CD4-positive, alpha-beta T cell (primary cell): Measurements from ENCODE around the gene ULK4. TPM values are rescaled to one million over a fixed set of nuclear protein-coding genes. Genes with fewer than 3 reads are reported as not detected.

ENCODE experiments used
- ATAC-seq: fragments of 200-7000 bp; cut with Tn5 transposase; one replicate; pipeline ENCODE4 v1.10.0; 2022; ENCODE audit warnings: mild to moderate bottlenecking; ENCODE audit not compliant: poor library complexity
- CTCF ChIA-PET: fragments of 350-600 bp; sonication (Branson Sonifier 250); formaldehyde crosslinking; loops from one replicate; lab custom pipeline; 2021; ENCODE audit warnings: antibody characterized with exemption, inconsistent platforms; lab: Charles Lee
- POLR2A ChIA-PET: fragments of 350-600 bp; sonication (Branson Sonifier 250); formaldehyde crosslinking; loops from one replicate; lab custom pipeline; 2021; ENCODE audit warnings: antibody characterized with exemption, inconsistent platforms; lab: Charles Lee
- DNase-seq, 14 experiments: peaks; one replicate each; pipeline ENCODE4 v3.0.0-alpha.2; 2013 to 2020; ENCODE audit warnings: mixed read lengths in 2 of 14
- H3K27ac ChIP-seq, 2 donors: one replicate each; pipeline versions ENCODE4 v1.5.1 to v1.7.0; 2013; ENCODE audit warnings: low read length in 2 of 2, low read depth in 1 of 2, mild to moderate bottlenecking in 1 of 2
- H3K27me3 ChIP-seq, 2 experiments: 1 replicate in 1 of 2; 2 replicates in 1 of 2; pipeline versions ENCODE4 v1.6.1 to v1.7.0; 2013; ENCODE audit warnings: low read length in 2 of 2, control low read depth in 1 of 2, mild to moderate bottlenecking in 1 of 2, moderate library complexity in 1 of 2; ENCODE audit not compliant: insufficient read depth in 2 of 2, control insufficient read depth in 1 of 2
- H3K36me3 ChIP-seq: one replicate; pipeline ENCODE4 v1.6.1; 2013; ENCODE audit warnings: low read length, control low read depth; ENCODE audit not compliant: insufficient read depth
- H3K4me1 ChIP-seq: one replicate; pipeline ENCODE4 v1.6.1; 2013; ENCODE audit warnings: low read length, control low read depth; ENCODE audit not compliant: insufficient read depth
- H3K4me3 ChIP-seq: one replicate; pipeline ENCODE4 v1.5.1; 2013; ENCODE audit warnings: mild to moderate bottlenecking, low read length, moderate library complexity
- H3K9me3 ChIP-seq, 2 experiments: 1 replicate in 1 of 2; 2 replicates in 1 of 2; pipeline versions ENCODE4 v1.6.1 to v1.7.0; 2013; ENCODE audit warnings: low read length in 2 of 2, mild to moderate bottlenecking in 2 of 2, control low read depth in 1 of 2, moderate library complexity in 1 of 2; ENCODE audit not compliant: control insufficient read depth in 1 of 2, insufficient read depth in 1 of 2
- H3K27ac Mint-ChIP-seq: one replicate; pipeline ENCODE4 v1.8.0; 2020; ENCODE audit warnings: mixed read lengths
- H3K27me3 Mint-ChIP-seq: one replicate; pipeline ENCODE4 v1.8.0; 2021; ENCODE audit warnings: mixed read lengths
- H3K36me3 Mint-ChIP-seq: one replicate; pipeline ENCODE4 v1.8.0; 2021; ENCODE audit warnings: low read depth, mixed read lengths
- H3K4me1 Mint-ChIP-seq: one replicate; pipeline ENCODE4 v1.8.0; 2021; ENCODE audit warnings: low read depth, mixed read lengths
- H3K4me3 Mint-ChIP-seq: one replicate; pipeline ENCODE4 v1.8.0; 2020; ENCODE audit warnings: mild to moderate bottlenecking, mixed read lengths
- H3K9me3 Mint-ChIP-seq: one replicate; pipeline ENCODE4 v1.8.0; 2020; ENCODE audit warnings: mixed read lengths
- CTCF ChIP-seq: fragments of 200-600 bp; IDR thresholded peaks from one replicate; pipeline ENCODE4 v1.8.0; 2022; ENCODE audit warnings: antibody characterized with exemption, mild to moderate bottlenecking
- intact Hi-C, 2 experiments: fragments of 100-400 bp; cut with DNase I in 1 of 2; cut with micrococcal nuclease in 1 of 2; formaldehyde crosslinking; loops; one replicate each; pipeline versions ENCODE4 v1.15.1 to v1.9.0; 2023 to 2025; cut with DNase I, micrococcal nuclease
- total RNA-seq, 174 experiments: library from RNA in 2 of 174; stranded (reverse) in 2 of 174; gene quantifications; one replicate each; pipeline ENCODE4 v1.2.3 and lab custom pipeline; 2021 to 2026

The ULK4 gene
- total RNA-seq, 2 experiments from 2014 or later: 23.8 to 28.6 TPM

GRCh38 chr3:41411065-41411464, 550.8 kb downstream of the ULK4 start:
- no peaks in the 10 kb centered on the region for H3K27me3 Mint-ChIP-seq
- ATAC-seq (no peak), DNase-seq (no peak)
- H3K36me3 Mint-ChIP-seq: no peaks in the 10 kb centered on the region
- no peaks in the 10 kb centered on the region for H3K9me3 Mint-ChIP-seq
- H3K27me3 ChIP-seq: no peaks in the 10 kb centered on the region
- ChIA-PET CTCF (no interaction called here), POLR2A (no interaction called here)
- H3K4me1 ChIP-seq: no peaks in the 10 kb centered on the region
- no peaks in the 10 kb centered on the region for H3K9me3 ChIP-seq
- H3K27ac ChIP-seq: no peak overlapping the region
- no peak overlapping the region for H3K4me3 ChIP-seq
- no peak for TF ChIP-seq CTCF
- H3K4me3 Mint-ChIP-seq: no peak overlapping the region
- H3K27ac Mint-ChIP-seq: no peak overlapping the region
- intact Hi-C loops: no loop called here
- no peaks in the 10 kb centered on the region for H3K4me1 Mint-ChIP-seq
- no peaks in the 10 kb centered on the region for H3K36me3 ChIP-seq

- ChIA-PET POLR2A (no interaction called here), CTCF (no interaction called here)
- DNase-seq (peak in 1 of 14 experiments; percentile 40), ATAC-seq (no peak)
- H3K4me1 Mint-ChIP-seq: no peaks in the 10 kb centered on the region
- Histone ChIP-seq H3K4me1 (no peaks in the 10 kb centered on the region), H3K9me3 (no peaks in the 10 kb centered on the region), H3K27ac (no peak overlapping the region), H3K27me3 (no peaks in the 10 kb centered on the region), H3K36me3 (no peaks in the 10 kb centered on the region), H3K4me3 (no peak overlapping the region)
- H3K27me3 Mint-ChIP-seq: no peaks in the 10 kb centered on the region
- intact Hi-C loops: no loop called here
- no peak overlapping the region for H3K4me3 Mint-ChIP-seq
- no peak for TF ChIP-seq CTCF
- no peaks in the 10 kb centered on the region for H3K36me3 Mint-ChIP-seq
- H3K9me3 Mint-ChIP-seq: peaks cover 4% of the 10 kb centered on the region
- no peak overlapping the region for H3K27ac Mint-ChIP-seq
These were observed 556.4 kb downstream of the ULK4 start for GRCh38 chr3:41405466-41405865.

- CTCF ChIA-PET: no interaction called here
- Histone ChIP-seq H3K4me1 (no peaks in the 10 kb centered on the region), H3K9me3 (no peaks in the 10 kb centered on the region), H3K27me3 (no peaks in the 10 kb centered on the region), H3K27ac (no peak overlapping the region), H3K36me3 (no peaks in the 10 kb centered on the region), H3K4me3 (no peak overlapping the region)
- DNase-seq (no peak), ATAC-seq (no peak)
- Mint-ChIP-seq H3K4me1 (no peaks in the 10 kb centered on the region), H3K9me3 (peaks cover 4% of the 10 kb centered on the region), H3K27me3 (no peaks in the 10 kb centered on the region), H3K4me3 (no peak overlapping the region), H3K27ac (no peak overlapping the region), H3K36me3 (no peaks in the 10 kb centered on the region)
- POLR2A ChIA-PET: no interaction called here
- TF ChIP-seq CTCF: no peak
- intact Hi-C loops: no loop called here
These were observed 557.3 kb downstream of the ULK4 start for GRCh38 chr3:41404582-41404981.
